Measurements from ENCODE around the gene NR3C2.
A peak's percentile ranks its signal among the peaks of the same experiment; 100 is the strongest.

NR3C2 gene

GRCh38 chr4:148065075-148065474 lies 377.1 kb downstream of the NR3C2 start:
- DNase-seq, result no peak

- no peak for DNase-seq
Measured at GRCh38 chr4:148064451-148064850, 377.8 kb downstream of the NR3C2 start.

- DNase-seq, result no peak
Measured at GRCh38 chr4:148062301-148062950, 379.8 kb downstream of the NR3C2 start.

DNA sequence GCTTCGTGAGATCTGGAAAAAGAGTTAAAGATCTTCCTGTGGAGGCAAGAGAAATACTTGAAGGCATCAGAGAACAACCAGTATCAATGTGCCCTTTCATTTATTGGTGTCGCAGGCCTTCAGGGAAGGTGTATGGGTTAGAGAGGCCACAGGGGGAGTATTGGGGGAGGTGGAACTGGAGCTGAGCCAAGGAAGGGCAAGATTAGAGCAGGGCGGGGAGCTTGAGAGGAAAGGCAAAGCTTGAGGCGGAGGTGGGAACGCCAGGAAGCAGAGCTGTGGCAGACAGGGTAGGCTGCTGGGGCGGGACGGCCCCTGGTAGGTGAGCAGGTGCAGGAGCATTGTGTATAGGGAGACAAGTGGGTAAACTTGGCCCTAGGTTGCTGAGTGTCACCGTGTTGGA lies 380.4 kb downstream of the NR3C2 start:
- no peak for DNase-seq

DNA sequence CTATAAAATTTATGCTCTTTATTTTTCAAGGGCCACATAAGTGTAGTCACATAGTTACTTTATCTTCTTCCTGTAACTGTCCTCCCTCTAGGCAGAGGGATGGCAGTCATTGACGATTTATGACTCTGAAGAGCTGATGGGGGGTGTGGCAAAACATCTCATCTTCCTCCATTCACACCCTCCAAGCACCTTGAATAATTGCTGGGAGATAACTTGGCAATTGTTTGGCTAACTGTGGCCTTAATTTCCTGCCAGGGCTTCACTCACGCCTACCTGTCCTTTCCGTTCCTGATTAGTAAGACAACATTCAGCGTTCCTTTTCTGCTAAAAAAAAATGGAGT lies 381.1 kb downstream of the NR3C2 start:
- DNase-seq, result no peak

DNA sequence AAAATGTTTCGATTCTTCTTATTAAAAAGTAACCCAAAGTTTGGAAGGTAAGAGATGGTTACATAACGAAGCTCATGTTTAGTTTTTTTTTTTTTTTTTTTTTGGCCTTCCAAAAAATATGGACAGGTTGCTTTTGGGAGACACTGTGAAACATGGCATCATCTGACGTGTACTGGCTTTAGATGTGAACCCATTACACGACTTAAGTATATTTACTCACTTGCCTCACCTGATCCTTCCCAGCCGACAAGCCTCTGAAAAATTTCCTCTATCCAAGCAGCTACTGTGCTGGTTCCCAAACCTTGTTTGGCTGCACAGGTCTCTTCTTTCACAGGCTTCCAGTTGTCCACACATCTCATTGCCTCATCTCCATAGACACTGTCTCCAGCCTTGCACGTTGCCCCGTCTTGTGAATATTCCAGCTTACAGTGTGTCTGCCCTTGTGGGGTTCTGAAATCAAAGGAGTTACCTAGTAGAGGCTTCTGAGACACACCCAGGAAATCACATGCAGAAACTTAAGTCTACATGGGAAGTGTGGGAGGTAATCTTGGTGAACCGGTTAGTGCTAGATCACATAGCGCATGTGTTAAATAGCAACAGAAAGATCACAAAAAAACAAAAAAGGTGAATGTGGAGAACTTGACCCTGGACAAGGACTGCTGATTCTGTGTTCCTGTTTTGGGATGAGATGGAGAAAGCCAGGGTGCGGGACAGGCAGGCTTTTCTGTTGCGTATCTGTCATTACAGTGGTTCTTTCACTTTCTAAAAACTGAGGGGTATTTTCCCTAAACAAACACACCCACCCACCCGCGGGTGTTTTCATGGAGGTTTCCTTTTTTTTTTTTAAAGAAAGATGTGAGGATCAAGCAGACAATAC lies 381.7 kb downstream of the NR3C2 start:
- no peak for DNase-seq

DNA sequence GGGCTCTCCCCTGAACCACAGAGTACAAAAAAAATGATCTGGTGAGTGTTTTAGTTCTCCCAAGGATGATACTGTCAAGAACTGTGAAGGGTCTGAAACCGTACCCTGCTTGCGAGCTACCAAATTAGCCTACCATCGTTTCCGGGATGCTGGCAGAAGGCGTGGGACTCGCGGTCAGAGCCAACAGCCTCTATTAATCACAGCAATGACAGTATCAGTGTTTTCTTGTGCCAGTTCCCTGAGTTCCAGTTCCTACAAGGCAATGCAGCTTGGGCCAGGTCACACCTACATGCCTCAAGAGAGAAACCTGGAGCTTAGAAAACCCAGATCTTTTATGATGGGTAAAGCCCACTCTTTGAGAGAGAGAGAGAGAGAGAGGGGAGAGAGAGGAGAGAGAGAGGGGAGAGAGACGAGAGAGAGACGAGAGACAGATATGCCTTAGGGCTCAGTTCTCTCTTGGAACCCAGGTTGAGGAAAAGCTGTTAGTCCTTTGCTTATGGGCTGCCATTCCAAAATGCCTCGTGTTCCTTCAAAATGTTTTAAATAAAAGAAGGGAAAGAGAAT lies 382.5 kb downstream of the NR3C2 start:
- DNase-seq, result peak; percentile 33

DNA sequence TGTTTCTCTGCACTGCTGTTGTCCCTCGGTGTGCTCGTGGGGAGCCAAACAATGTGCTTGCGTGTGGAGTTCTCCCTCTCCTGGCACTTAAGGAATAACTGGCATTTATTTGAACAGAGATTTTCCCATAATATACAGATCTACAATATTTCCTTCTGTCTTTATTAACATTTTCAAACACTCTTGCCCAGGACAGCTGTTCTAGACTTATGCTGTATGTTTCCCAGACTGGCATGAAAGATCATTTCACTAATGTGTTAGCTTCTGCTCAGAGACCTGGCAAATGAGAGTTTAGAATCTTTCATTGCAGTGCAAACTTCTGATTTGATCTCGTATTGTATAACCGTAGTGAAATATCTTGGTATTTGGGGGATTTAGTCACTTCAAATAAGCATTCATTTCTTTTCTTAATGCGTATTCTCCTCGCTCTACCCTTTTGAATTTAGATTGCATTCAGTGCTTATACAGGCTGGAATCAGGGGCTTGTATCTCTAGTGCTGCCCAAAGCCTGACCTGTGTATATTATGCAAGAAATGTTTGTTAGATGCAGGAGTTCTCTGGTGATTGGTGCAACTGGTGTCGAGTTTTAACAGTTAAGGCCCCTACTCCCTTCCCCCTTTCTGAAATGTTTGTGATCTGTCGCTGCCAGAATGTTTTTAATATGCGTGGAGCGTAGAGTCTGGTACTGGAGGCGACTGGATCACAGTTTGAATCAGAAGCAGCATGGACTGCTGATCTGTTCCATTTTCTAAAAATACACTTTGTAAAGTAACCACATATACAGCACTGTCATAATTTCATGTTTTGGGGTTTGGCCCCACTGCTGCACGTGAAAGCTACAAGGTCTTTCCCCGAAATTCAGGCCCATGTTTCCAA lies 384.0 kb downstream of the NR3C2 start:
- no peak for DNase-seq

DNA sequence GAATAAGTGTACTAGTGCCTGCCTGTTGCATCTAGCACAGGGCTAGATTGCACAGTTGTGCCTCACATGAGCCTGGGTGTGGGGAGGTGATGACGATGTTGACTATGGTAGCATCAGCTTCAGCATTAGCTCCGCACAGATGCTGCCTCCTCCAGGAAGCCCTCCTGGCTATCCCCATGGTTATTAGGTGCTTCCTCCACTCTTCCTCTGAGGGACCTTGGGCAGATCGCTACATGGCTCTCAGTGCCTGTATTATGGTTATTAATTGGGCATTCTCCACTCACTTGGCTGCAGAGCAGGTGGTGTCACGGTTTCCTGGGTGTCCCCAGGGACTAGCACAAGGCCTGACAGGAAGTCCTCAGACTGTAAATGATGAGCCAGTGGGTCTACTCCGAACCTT lies 384.7 kb downstream of the NR3C2 start:
- no peak for DNase-seq

DNA sequence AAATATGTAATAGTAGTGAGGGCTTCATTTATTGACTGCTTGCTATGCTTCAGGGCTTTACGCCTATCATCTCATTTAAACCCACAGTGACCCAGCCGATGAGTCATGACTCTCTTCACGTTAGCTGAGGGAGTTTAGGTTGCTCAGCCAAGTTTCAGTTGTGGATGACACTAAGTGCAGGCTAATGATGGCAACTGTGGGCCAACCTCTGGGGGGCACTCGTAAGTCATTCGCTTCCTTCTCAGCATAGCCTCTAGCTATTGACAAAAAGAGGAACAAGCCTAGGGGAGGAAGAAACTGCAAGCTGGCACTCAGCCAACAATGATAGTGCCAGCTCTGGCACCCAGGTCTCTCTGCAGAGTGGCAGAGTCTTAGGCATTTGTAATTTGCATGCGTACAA lies 385.3 kb downstream of the NR3C2 start:
- peak; percentile 99 for DNase-seq

- DNase-seq, result no peak
Measured at GRCh38 chr4:148055844-148056243, 386.4 kb downstream of the NR3C2 start.

DNA sequence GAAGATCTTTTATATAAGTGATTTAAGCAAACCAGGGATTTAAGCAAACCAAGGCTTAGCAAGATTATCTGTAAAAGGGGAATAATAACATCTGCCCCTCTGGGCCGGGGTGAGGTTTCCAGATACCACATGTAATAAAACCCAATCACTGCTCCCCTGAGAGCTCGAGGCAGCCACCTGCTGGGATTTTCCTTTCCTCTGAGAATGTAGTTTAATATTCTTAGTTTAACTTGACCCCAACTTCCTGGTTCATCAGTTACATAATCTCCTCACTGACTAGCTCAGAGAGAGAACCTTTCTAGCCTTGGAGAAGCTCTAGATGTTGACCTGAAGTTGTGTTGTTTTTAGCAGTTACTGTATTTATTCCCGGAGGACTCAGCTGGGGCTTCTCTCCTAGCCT lies 387.9 kb downstream of the NR3C2 start:
- DNase-seq, result peak; percentile 40

GRCh38 chr4:148053298-148054003 lies 388.8 kb downstream of the NR3C2 start:
- no peak for DNase-seq

GRCh38 chr4:148052448-148052847 lies 389.8 kb downstream of the NR3C2 start:
- no peak for DNase-seq

- DNase-seq, result no peak
Measured at GRCh38 chr4:148051403-148051802, 390.8 kb downstream of the NR3C2 start.

GRCh38 chr4:148048598-148048997 lies 393.6 kb downstream of the NR3C2 start:
- DNase-seq, result no peak

GRCh38 chr4:148044912-148045352 lies 397.3 kb downstream of the NR3C2 start:
- peak; percentile 76 for DNase-seq

DNA sequence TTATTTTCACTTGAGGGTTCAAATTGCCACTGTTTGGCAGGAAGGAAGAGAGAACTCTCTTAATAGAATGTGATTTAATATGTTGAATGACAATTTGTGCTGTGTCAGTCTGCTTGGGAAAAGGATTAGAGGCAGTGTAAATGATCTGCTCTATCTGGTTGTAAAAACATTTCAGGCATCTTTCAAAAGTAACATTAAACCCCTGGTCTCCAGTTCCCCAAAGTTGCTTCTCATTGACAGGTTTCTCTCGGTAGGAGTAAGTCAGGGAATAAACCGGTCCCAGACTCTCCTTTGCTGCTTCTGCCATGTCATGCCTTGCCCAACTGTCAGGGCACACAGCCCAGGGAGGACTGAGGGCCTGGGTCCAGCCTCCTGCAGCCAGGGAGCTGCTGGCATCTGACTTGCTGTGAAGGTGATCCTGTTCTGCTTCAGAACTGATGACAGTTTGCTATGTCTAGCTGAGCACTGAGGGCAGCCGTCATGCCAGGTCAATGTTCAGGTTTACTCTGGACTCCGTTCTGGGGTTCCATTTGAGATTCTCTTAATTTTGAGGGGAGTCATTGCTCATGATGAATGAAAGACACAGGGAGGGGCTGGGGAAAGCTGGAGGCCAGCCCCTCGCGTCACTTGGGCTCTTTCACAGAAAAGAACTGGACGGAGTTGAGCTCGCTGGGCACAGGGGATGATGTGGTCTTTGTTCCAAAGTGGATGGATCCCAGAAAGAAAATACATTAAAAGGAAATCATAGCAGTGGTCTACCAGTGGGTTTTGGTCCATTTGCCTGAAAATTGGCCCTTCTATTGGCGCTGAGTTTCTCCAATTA lies 397.9 kb downstream of the NR3C2 start:
- DNase-seq, result no peak

DNA sequence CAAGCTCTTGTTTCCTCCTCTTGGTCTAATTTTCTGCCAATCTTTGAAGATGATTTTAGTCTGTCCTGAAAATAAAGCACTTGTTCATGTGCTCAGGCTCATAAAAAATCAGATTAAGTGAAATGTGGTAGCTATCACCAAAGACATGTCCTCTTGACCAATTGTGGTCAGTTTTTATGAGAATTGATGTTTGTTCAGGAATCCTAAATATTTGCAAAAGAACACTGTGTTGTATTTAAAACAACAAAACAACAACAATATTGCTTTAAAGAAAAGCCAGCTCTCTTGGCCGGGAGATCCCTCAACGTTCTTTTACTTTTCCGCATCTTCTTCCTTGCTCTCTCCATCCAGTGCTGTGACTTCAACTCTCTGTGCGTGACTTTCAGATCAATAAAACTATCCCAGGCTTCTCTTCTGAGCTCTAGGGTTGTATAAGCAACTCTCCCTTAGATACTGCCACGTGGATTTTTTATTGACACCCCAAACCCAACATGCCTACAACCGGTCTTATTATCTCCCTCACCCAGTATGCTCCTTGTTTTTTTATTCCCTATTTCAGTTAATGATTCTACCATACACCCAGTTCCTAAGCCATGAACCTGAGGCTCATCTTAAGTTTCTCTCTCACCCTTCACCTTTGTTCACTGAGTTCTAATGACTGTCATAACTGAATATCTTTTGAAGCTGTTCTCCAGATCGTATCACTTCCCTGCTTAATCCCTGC lies 400.4 kb downstream of the NR3C2 start:
- DNase-seq, result no peak

DNA sequence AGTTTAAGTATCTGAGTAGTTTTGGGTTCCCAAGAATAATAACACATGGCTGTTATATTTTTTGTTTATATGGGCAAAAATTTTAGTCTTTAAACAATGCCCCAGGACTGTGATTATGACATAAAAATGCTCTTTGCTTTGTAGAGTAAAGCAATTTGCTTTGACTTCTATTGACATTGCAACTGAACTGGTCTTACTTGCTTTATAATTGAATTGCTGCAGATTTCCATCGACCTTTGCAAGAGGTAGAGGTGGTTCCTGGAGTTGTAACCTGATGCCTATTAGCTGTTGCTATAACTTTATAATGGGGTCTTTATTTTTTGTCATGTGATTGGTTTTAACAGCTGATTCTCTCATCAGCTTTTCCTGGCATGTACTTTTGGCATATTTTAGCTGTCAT lies 407.4 kb downstream of the NR3C2 start:
- DNase-seq, result no peak
